ENCODE results near the gene COL16A1. TPM values are rescaled to one million over a fixed set of nuclear protein-coding genes. Genes with fewer than 3 reads are reported as not detected.

The COL16A1 gene
- total RNA-seq, 4 donors from 2014 or later: 147 to 311 (median 212) TPM

GRCh38 chr1:31659889-31660288, 43.9 kb downstream of the COL16A1 start:
- WGBS, 2 donors: 81 to 87% methylated on average over 3 of the region's 3 CpGs
- Histone ChIP-seq H3K4me3 (no peak overlapping the region), H3K9me3 (no peaks in the 10 kb centered on the region), H3K4me1 (peaks cover 0 to 32% (median 2%) of the 10 kb centered on the region in 4 donors), H3K27me3 (no peaks in the 10 kb centered on the region), H3K27ac (peak overlapping the region in 1 of 4 donors; percentile 46), H3K36me3 (peaks cover 0 to 62% (median 0%) of the 10 kb centered on the region in 3 donors)
- DNase-seq (ENCODE audit: low spot score in 2 of 2): no peak
- TF ChIP-seq CTCF (IDR thresholded peaks at IDR 0.05): no peak
- no peak for TF ChIP-seq POLR2A (IDR thresholded peaks at IDR 0.05)
- no peak for TF ChIP-seq EP300 (IDR thresholded peaks at IDR 0.05)

DNA sequence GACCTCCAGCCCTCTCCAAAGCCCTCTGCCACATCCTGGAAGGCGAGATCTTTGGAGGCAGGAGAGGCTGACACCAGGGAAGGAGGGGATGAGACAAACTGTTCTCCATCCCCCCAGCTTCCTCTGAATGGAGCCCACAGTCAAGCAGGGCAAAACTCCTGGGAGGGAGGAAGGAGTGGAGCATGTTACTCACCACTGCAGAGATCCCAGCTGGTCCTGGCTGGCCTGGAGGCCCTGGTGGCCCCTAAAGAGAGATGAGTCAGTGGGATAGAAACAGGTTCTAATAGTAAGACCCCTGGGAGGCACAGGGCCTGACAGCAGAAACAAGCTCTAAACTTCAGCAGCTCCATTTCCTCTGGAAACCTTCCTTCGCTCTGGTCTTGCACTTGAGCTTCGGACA, 45.1 kb downstream of the COL16A1 start:
- no peak for TF ChIP-seq EP300 (IDR thresholded peaks at IDR 0.05)
- TF ChIP-seq CTCF (IDR thresholded peaks at IDR 0.05): no peak
- no peak for TF ChIP-seq POLR2A (IDR thresholded peaks at IDR 0.05)
- Histone ChIP-seq H3K9me3 (no peaks in the 10 kb centered on the region), H3K4me1 (peaks cover 0 to 21% (median 0%) of the 10 kb centered on the region in 4 donors), H3K4me3 (no peak overlapping the region), H3K27ac (no peak overlapping the region), H3K27me3 (no peaks in the 10 kb centered on the region), H3K36me3 (peaks cover 0 to 73% (median 0%) of the 10 kb centered on the region in 3 donors)
- DNase-seq (ENCODE audit: low spot score in 2 of 2): no peak
- WGBS, 2 donors: 87 to 92% methylated on average over 3 of the region's 3 CpGs

DNA sequence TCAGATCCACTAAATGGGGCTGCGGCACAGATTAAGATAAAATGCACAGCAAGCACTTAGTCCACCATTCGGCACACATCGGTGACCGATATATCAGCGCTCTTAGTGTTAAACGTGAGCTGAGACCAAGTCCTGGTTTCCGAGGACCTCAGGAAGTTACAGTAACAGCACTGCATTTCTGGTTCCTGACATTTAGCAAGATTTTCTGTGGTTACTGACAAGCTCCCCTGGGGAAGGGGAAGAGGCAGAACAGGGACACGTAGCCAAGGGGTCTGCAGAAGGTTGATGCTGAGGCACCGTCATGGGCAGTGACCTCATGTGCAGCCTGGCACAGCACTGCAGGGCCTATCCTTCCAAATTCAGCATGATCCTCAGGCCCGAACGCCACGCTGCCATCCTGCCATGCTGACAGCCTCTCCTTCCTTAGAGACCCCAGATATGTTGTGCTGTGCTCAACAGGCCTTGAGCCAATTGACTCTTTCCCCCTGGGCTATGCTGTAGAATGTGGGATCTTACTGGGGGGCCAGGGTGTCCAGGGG, 45.8 kb downstream of the COL16A1 start:
- Histone ChIP-seq H3K4me1 (peaks cover 0 to 21% (median 0%) of the 10 kb centered on the region in 4 donors), H3K27me3 (no peaks in the 10 kb centered on the region), H3K9me3 (no peaks in the 10 kb centered on the region), H3K4me3 (no peak overlapping the region), H3K27ac (no peak overlapping the region), H3K36me3 (peaks cover 0 to 80% (median 0%) of the 10 kb centered on the region in 3 donors)
- WGBS, 2 donors: 74 to 87% methylated on average over 12 of the region's 12 CpGs
- DNase-seq (ENCODE audit: low spot score in 2 of 2): no peak
- TF ChIP-seq POLR2A (IDR thresholded peaks at IDR 0.05) (no peak), CTCF (IDR thresholded peaks at IDR 0.05) (no peak), EP300 (IDR thresholded peaks at IDR 0.05) (no peak)

DNA sequence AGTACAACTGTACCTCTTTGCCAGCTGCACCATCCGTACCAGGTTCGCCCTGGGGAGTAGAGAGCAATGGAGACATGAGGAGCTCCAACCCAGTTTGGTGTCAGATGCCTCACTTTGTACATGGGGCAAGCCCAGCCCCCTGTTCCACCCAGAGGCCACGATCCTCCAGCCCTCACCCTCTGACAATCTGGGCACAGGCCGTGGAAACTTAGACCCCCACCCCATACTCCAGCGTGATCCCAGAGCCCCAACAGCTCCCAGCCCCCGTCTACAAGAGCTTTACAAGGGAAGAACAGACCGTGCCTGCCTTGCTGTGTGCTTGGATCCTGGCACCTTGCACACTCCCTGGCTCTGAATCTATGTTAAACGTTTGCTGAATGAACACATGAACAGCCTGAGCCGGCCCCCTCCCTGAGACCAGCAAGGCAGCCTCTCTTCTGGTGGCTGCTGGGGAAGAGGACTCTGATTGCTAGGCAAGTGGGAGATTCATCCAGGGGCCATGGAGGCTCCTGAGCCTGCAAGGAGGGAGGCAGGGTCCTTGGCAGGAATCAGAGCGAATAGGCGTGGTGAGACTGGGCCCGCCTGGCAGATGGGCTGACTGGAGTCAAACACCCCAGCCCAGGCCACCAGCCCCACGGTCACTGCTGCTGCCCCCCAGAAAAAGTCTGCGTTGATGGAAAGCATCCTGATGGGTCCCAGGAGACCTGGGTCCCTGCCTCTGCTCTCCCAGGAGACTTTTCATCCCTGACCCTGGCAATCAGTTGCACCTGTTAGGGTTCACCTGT, 46.6 kb downstream of the COL16A1 start:
- no peak overlapping the region for H3K27ac ChIP-seq
- 69 to 76% methylated on average over 12 to 14 of the region's 14 CpGs for WGBS, 2 donors
- no peaks in the 10 kb centered on the region for H3K9me3 ChIP-seq
- no peak overlapping the region for H3K4me3 ChIP-seq
- H3K27me3 ChIP-seq: no peaks in the 10 kb centered on the region
- peaks cover 0 to 18% (median 0%) of the 10 kb centered on the region in 4 donors for H3K4me1 ChIP-seq
- TF ChIP-seq EP300 (IDR thresholded peaks at IDR 0.05) (no peak), POLR2A (IDR thresholded peaks at IDR 0.05) (no peak)
- H3K36me3 ChIP-seq: peaks cover 0 to 86% (median 0%) of the 10 kb centered on the region in 3 donors
- no peak for DNase-seq (ENCODE audit: low spot score in 2 of 2)

- no peak for DNase-seq (ENCODE audit: low spot score in 2 of 2)
- peaks cover 0 to 13% (median 0%) of the 10 kb centered on the region in 4 donors for H3K4me1 ChIP-seq
- no peak overlapping the region for H3K4me3 ChIP-seq
- 73 to 81% methylated on average over 4 of the region's 4 CpGs for WGBS, 2 donors
- H3K27me3 ChIP-seq: no peaks in the 10 kb centered on the region
- H3K36me3 ChIP-seq: peaks cover 0 to 85% (median 0%) of the 10 kb centered on the region in 3 donors
- TF ChIP-seq POLR2A (IDR thresholded peaks at IDR 0.05): no peak
- TF ChIP-seq CTCF (IDR thresholded peaks at IDR 0.05): no peak
- no peak for TF ChIP-seq EP300 (IDR thresholded peaks at IDR 0.05)
- no peaks in the 10 kb centered on the region for H3K9me3 ChIP-seq
- no peak overlapping the region for H3K27ac ChIP-seq
Measured at GRCh38 chr1:31655756-31656155, 48.1 kb downstream of the COL16A1 start.

Data from tibial nerve (tissue), 4 donors.